Thymus (tissue), 14 donors: ENCODE measurements around the gene ARL5A. TPM values are rescaled to one million over a fixed set of nuclear protein-coding genes. Genes with fewer than 3 reads are reported as not detected.
"Not testable (repeated sequence)": the region's sequence is repeated elsewhere in the genome, so short reads cannot be mapped to it uniquely, and the experiment has no call there.

ENCODE experiments used
- DNase-seq, 9 donors: peaks; one replicate each; pipeline ENCODE4 v3.0.0-alpha.2; 2013; ENCODE audit warnings: low spot score in 9 of 9, low read depth in 6 of 9, missing footprints in 1 of 9
- H3K27ac ChIP-seq, 2 donors: one replicate each; pipeline ENCODE4 v1.5.1; 2013; ENCODE audit warnings: control low read depth in 1 of 2, low read depth in 1 of 2, low read length in 1 of 2, mild to moderate bottlenecking in 1 of 2, moderate library complexity in 1 of 2
- H3K27me3 ChIP-seq, 2 donors: one replicate each; pipeline ENCODE4 v1.5.1; 2013; ENCODE audit warnings: low read length in 1 of 2; ENCODE audit not compliant: control insufficient read depth in 2 of 2, insufficient read depth in 1 of 2
- H3K36me3 ChIP-seq, 2 donors: one replicate each; pipeline ENCODE4 v1.5.1; 2013; ENCODE audit warnings: low read length in 1 of 2, mild to moderate bottlenecking in 1 of 2, moderate library complexity in 1 of 2; ENCODE audit not compliant: control insufficient read depth in 2 of 2, insufficient read depth in 2 of 2
- H3K4me1 ChIP-seq, 2 donors: one replicate each; pipeline ENCODE4 v1.5.1; 2013; ENCODE audit warnings: low read length in 2 of 2; ENCODE audit not compliant: control insufficient read depth in 2 of 2, insufficient read depth in 2 of 2
- H3K4me3 ChIP-seq, 2 donors: one replicate each; pipeline ENCODE4 v1.5.1; 2013; ENCODE audit warnings: low read length in 2 of 2, control low read depth in 1 of 2, mild to moderate bottlenecking in 1 of 2
- H3K9me3 ChIP-seq, 2 donors: one replicate each; pipeline ENCODE4 v1.5.1; 2013; ENCODE audit warnings: low read length in 1 of 2, mild to moderate bottlenecking in 1 of 2; ENCODE audit not compliant: control insufficient read depth in 2 of 2, insufficient read depth in 1 of 2
- WGBS: extraction: QIAGEN DNeasy Blood & Tissue Kit; methylation state at CpG from one replicate; pipeline ENCODE4 v1.1.7; 2013; 5-methylcytosine and 5-hydroxymethylcytosine counted together
- long read RNA-seq, 10 donors: transcript quantifications; one replicate each; lab custom pipeline, GENCODE V29; 2026
- polyA plus RNA-seq: library from polyadenylated mRNA; stranded (reverse); fragments of 200-250 nt; gene quantifications from one replicate; pipeline ENCODE4 v1.2.3, GENCODE V29; 2013
- total RNA-seq: library from RNA; stranded (reverse); fragments of 120-200 nt; gene quantifications from one replicate; pipeline ENCODE4 v1.2.4, GENCODE V29; 2013
- donor health status: healthy.

The ARL5A gene
- 44.1 TPM for total RNA-seq
- polyA plus RNA-seq, result 15.0 TPM
- long read RNA-seq, donor 1, full-length matches to known transcripts, result 5 of 5 reads
- long read RNA-seq, donor 1, partial matches to known transcripts, result 0 of 5 reads
- long read RNA-seq, donor 1, other reads (novel, unspliced or antisense), result 0 of 5 reads
- long read RNA-seq, donor 2, full-length matches to known transcripts, result 58 of 71 reads
- long read RNA-seq, donor 2, partial matches to known transcripts, result 13 of 71 reads
- long read RNA-seq, donor 2, other reads (novel, unspliced or antisense), result 0 of 71 reads
- long read RNA-seq, donor 3, full-length matches to known transcripts, result 35 of 35 reads
- long read RNA-seq, donor 3, partial matches to known transcripts, result 0 of 35 reads
- long read RNA-seq, donor 3, other reads (novel, unspliced or antisense), result 0 of 35 reads
- long read RNA-seq, donor 4, full-length matches to known transcripts, result 17 of 17 reads
- long read RNA-seq, donor 4, partial matches to known transcripts, result 0 of 17 reads
- long read RNA-seq, donor 4, other reads (novel, unspliced or antisense), result 0 of 17 reads
- long read RNA-seq, donor 5, full-length matches to known transcripts, result 42 of 55 reads
- long read RNA-seq, donor 5, partial matches to known transcripts, result 13 of 55 reads
- long read RNA-seq, donor 5, other reads (novel, unspliced or antisense), result 0 of 55 reads
- long read RNA-seq, donor 6, full-length matches to known transcripts, result 35 of 35 reads
- long read RNA-seq, donor 6, partial matches to known transcripts, result 0 of 35 reads
- long read RNA-seq, donor 6, other reads (novel, unspliced or antisense), result 0 of 35 reads
- long read RNA-seq, donor 7, full-length matches to known transcripts, result 36 of 44 reads
- long read RNA-seq, donor 7, partial matches to known transcripts, result 8 of 44 reads
- long read RNA-seq, donor 7, other reads (novel, unspliced or antisense), result 0 of 44 reads
- long read RNA-seq, donor 8, full-length matches to known transcripts, result 14 of 14 reads
- long read RNA-seq, donor 8, partial matches to known transcripts, result 0 of 14 reads
- long read RNA-seq, donor 8, other reads (novel, unspliced or antisense), result 0 of 14 reads
- long read RNA-seq, donor 9, full-length matches to known transcripts, result 23 of 23 reads
- long read RNA-seq, donor 9, partial matches to known transcripts, result 0 of 23 reads
- long read RNA-seq, donor 9, other reads (novel, unspliced or antisense), result 0 of 23 reads
- long read RNA-seq, donor 10, full-length matches to known transcripts, result 21 of 21 reads
- long read RNA-seq, donor 10, partial matches to known transcripts, result 0 of 21 reads
- long read RNA-seq, donor 10, other reads (novel, unspliced or antisense), result 0 of 21 reads

DNA sequence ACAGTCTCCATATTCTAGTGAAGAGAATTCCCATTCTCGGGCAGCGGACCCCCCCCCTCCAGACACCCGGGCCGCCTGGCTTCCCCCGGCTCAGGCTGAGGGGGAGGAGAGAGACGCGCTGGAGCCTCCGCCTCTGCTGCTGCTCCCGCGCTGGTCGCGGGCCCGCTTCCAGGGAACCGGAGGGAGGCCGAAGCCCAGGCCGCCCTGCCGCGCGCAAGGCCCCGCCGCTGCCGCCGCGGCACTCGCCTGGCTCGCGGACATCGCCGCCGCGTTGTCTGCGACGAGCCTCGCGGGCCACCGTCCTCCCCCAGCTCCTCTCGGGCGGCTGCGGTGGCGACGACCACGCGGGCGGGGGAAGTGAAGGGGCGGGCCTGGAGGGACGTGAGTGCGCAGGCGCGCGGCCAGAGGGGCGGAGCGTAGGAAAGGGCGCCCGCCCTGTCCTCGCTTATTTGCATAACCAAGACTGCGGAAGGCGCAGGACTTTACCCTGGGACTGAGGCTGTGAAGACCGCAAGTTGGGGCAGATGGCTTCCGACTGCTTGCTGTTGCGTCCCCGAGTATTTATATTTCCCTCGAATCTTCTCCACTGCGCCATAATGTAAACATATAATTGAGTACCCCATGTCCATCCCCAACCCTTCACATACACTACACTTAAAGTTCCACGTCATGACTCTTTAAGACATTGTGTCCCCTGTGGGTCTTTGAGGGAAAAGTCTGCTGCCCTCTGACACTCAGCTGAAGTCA, at the start of gene ARL5A:
Gene ARL5A, minus strand, starts transcription at position 279 of the 747 bp plus-strand sequence. Its CDS starts 245 bp downstream, at position 34.
- peaks cover 10% of the 10 kb centered on the region in 2 donors for H3K4me1 ChIP-seq
- no peaks in the 10 kb centered on the region for H3K27me3 ChIP-seq
- no peaks in the 10 kb centered on the region for H3K36me3 ChIP-seq
- H3K9me3 ChIP-seq, result no peaks in the 10 kb centered on the region
- WGBS, result under 1% methylated on average over 64 of the region's 64 CpGs
- H3K27ac ChIP-seq, result peak within 1 kb of the TSS; percentile 76 to 86
- peak; percentile 85 to 98 (median 94) for DNase-seq
- H3K4me3 ChIP-seq, result peak within 1 kb of the TSS; percentile 84 to 93

GRCh38 chr2:151875631-151876030, 47.4 kb upstream of the ARL5A start:
- not testable (repeated sequence) for H3K27ac ChIP-seq, H3K4me3 ChIP-seq, H3K4me1 ChIP-seq, H3K27me3 ChIP-seq, DNase-seq, H3K36me3 ChIP-seq, H3K9me3 ChIP-seq
- WGBS, result 90% methylated on average over 23 of the region's 34 CpGs

GRCh38 chr2:151872463-151872862, 44.2 kb upstream of the ARL5A start:
- Histone ChIP-seq H3K4me1 (no peaks in the 10 kb centered on the region), H3K27ac (no peak overlapping the region), H3K4me3 (no peak overlapping the region), H3K27me3 (no peaks in the 10 kb centered on the region), H3K9me3 (no peaks in the 10 kb centered on the region), H3K36me3 (no peaks in the 10 kb centered on the region)
- 97% methylated on average over 3 of the region's 3 CpGs for WGBS
- no peak for DNase-seq

GRCh38 chr2:151869291-151869690, 41.1 kb upstream of the ARL5A start:
- H3K9me3 ChIP-seq, result no peaks in the 10 kb centered on the region
- WGBS, result 95% methylated on average over 5 of the region's 5 CpGs
- H3K27ac ChIP-seq, result no peak overlapping the region
- H3K27me3 ChIP-seq, result no peaks in the 10 kb centered on the region
- no peaks in the 10 kb centered on the region for H3K4me1 ChIP-seq
- H3K36me3 ChIP-seq, result no peaks in the 10 kb centered on the region
- H3K4me3 ChIP-seq, result no peak overlapping the region
- no peak for DNase-seq

DNA sequence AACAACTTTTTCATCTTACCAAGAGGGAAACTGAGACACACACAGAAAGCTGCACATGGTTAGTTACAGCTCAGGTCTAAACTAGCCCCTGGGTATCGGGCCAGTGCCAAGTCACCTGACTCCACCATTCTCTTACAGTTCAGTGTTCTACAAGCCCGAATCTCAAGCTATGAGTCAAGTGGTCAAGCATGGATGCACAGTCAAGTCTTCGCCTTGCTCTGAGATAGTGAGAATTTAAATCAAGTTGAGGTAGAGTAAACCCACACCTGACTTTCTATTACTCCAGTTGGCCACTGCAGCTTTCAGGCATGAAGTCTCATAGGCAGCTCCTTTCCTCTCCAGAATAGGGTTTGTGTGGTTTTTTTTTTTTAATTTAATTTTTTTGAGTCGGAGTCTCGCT, 34.5 kb upstream of the ARL5A start:
- Histone ChIP-seq H3K9me3 (no peaks in the 10 kb centered on the region), H3K27me3 (no peaks in the 10 kb centered on the region), H3K36me3 (no peaks in the 10 kb centered on the region), H3K4me3 (no peak overlapping the region), H3K4me1 (no peaks in the 10 kb centered on the region), H3K27ac (no peak overlapping the region)
- DNase-seq, result no peak
- 93% methylated on average over 5 of the region's 5 CpGs for WGBS

- no peak for DNase-seq
- 94% methylated on average over 4 of the region's 4 CpGs for WGBS
- no peak overlapping the region for H3K27ac ChIP-seq
Observed at GRCh38 chr2:151861174-151861573, 33.0 kb upstream of the ARL5A start.

GRCh38 chr2:151860613-151861146, 32.5 kb upstream of the ARL5A start:
- no peak for DNase-seq
- WGBS, result 97% methylated on average over 5 of the region's 5 CpGs
- no peaks in the 10 kb centered on the region for H3K36me3 ChIP-seq
- no peak overlapping the region for H3K27ac ChIP-seq
- H3K9me3 ChIP-seq, result no peaks in the 10 kb centered on the region
- no peaks in the 10 kb centered on the region for H3K4me1 ChIP-seq
- H3K4me3 ChIP-seq, result no peak overlapping the region
- H3K27me3 ChIP-seq, result no peaks in the 10 kb centered on the region

More at GRCh38 chr2:151861174-151861573, 33.0 kb upstream of the ARL5A start:
- Histone ChIP-seq H3K36me3 (no peaks in the 10 kb centered on the region), H3K9me3 (no peaks in the 10 kb centered on the region), H3K27me3 (no peaks in the 10 kb centered on the region), H3K4me3 (no peak overlapping the region), H3K4me1 (no peaks in the 10 kb centered on the region)

- Histone ChIP-seq H3K27ac (no peak overlapping the region), H3K36me3 (no peaks in the 10 kb centered on the region), H3K9me3 (no peaks in the 10 kb centered on the region), H3K4me1 (no peaks in the 10 kb centered on the region), H3K27me3 (no peaks in the 10 kb centered on the region), H3K4me3 (no peak overlapping the region)
- no peak for DNase-seq
- 93% methylated on average over 4 of the region's 4 CpGs for WGBS
Observed at GRCh38 chr2:151860210-151860609, 32.0 kb upstream of the ARL5A start.
